NCI-H345 treated with DMSO at 0.1 percent for 48 hours (cell line): ENCODE measurements around the gene TJAP1.

Source experiments
- DNase-seq: peaks from one replicate; lab custom pipeline; 2025; ENCODE audit not compliant: unreplicated experiment; lab: John Stamatoyannopoulos, UW

The TJAP1 gene, protein sequence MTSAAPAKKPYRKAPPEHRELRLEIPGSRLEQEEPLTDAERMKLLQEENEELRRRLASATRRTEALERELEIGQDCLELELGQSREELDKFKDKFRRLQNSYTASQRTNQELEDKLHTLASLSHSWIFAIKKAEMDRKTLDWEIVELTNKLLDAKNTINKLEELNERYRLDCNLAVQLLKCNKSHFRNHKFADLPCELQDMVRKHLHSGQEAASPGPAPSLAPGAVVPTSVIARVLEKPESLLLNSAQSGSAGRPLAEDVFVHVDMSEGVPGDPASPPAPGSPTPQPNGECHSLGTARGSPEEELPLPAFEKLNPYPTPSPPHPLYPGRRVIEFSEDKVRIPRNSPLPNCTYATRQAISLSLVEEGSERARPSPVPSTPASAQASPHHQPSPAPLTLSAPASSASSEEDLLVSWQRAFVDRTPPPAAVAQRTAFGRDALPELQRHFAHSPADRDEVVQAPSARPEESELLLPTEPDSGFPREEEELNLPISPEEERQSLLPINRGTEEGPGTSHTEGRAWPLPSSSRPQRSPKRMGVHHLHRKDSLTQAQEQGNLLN

DNA sequence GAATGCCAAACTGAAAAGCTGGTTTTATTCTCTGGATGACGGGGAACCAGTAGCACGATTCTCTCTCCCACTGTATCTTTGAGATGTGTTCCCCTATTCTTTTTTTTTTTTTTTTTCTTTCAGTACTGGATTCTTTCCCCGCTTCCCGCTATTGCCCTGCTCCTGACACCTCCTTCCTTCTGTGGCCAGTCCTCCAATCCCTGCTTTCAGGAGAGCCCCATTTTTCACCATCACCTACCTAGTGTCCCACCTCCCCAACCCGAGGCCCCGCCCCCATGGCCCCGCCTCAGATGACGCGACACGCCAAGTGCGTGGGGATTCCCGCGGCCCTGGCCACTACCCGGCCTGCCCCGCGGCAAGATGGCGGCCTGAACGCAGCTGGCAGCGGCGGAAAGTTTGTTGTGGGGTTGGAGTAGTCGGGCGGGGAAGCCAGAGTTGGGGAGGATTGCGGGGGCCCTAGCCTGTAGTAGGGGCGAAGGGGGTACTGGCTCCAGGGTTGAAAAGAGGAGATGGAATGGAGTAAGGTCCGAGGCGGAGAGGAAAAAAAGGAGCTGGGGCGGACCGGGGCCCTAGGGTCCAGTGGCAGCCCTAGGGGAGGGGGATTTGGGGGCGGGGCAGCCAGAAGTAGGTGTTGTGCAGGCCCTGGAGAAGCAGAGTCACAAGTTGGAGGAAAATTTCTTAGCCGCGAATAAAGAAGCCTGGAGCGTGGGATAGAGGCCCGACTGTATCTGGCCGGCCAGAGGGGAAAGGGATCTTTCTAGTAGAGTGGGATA is at the start of gene TJAP1:
TSS of gene TJAP1 (plus strand) at position 336 of the 773 bp plus-strand sequence. CDS start 21,432 bp downstream, outside the sequence.
- DNase-seq, result peak; percentile 66

DNA sequence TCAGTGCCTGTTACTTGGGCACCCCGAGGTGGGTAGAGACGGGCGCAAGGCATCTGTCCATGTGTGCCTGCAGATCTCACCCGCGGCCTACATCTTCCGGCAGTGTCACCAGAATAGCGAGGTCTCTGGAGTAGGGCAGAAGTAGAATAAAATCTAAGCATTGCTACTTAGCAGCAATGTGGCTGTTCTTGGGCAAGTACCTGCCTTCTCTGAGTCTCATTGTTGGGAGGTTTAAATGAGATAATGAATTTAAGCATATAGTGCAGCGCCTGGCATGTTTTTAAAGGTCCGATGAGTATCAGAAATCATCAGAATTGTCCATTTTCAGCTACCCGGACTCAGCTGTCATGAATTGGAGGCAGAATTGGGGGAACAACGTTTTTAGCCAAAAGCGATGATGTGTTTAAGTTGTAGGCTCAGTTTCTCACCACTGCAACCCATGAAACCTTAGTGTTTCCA is 49.2 kb upstream of the TJAP1 start:
- no peak for DNase-seq

DNA sequence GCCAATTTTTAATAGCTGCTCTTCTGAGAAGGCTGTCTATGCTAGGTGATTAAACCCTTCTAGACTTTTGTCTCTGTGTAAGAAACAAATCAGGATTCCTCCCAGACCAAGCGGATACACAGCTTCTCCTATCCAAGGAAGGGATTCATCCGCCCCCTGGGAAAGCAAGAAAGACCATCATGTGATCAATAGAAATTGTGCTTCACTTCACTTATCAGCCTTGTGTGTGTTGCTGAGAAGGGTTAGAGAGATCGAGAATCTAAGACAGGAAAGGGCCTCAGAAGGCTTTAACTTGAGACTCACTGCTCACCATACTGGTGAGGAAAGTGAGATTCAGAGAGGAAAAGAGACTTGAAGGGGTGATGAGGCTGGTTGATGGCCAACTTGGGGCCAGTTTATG is 48.5 kb upstream of the TJAP1 start:
- DNase-seq, result no peak

DNA sequence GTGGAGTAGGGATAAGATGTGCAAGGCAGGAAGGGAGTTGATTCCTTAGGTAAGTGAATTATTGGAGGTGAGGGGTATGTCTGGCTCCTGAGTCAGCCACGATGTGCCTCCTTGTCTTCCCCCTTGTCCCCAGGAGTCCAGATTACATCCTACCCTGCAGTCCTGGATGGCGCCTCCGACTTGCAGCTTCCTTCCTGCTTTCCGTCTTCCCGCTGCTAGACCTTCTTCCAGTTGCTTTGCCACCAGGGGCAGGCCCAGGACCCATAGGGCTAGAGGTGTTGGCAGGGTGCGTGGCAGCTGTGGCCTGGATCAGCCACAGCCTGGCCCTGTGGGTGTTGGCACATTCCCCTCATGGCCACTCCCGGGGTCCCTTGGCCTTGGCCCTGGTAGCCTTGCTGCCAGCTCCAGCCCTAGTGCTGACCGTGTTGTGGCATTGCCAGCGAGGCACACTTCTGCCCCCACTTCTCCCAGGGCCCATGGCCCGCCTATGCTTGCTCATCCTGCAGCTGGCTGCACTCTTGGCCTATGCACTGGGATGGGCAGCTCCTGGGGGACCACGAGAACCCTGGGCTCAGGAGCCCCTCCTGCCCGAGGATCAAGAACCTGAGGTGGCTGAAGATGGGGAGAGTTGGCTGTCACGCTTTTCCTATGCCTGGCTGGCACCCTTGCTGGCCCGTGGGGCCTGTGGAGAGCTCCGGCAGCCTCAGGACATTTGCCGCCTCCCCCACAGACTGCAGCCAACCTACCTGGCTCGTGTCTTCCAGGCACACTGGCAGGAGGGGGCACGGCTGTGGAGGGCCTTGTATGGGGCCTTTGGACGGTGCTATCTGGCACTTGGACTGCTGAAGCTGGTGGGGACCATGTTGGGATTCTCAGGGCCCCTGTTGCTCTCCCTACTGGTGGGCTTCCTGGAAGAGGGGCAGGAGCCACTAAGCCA is 45.1 kb upstream of the TJAP1 start:
- no peak for DNase-seq

DNA sequence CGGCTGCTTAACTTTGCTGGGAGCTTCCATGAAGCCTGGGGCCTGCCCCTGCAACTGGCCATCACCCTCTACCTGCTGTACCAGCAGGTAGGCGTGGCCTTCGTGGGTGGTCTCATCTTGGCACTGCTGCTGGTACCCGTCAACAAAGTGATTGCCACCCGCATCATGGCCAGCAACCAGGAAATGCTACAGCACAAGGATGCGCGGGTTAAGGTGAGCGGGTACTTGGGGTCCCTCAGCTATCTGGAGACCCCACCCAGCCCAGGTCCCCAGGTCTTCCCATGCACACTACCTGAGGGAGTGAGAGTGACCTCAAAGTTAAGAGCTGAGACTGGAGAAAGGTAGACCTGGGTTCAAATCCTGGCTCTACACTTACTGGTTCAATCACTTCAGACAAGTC is 44.2 kb upstream of the TJAP1 start:
- no peak for DNase-seq

DNA sequence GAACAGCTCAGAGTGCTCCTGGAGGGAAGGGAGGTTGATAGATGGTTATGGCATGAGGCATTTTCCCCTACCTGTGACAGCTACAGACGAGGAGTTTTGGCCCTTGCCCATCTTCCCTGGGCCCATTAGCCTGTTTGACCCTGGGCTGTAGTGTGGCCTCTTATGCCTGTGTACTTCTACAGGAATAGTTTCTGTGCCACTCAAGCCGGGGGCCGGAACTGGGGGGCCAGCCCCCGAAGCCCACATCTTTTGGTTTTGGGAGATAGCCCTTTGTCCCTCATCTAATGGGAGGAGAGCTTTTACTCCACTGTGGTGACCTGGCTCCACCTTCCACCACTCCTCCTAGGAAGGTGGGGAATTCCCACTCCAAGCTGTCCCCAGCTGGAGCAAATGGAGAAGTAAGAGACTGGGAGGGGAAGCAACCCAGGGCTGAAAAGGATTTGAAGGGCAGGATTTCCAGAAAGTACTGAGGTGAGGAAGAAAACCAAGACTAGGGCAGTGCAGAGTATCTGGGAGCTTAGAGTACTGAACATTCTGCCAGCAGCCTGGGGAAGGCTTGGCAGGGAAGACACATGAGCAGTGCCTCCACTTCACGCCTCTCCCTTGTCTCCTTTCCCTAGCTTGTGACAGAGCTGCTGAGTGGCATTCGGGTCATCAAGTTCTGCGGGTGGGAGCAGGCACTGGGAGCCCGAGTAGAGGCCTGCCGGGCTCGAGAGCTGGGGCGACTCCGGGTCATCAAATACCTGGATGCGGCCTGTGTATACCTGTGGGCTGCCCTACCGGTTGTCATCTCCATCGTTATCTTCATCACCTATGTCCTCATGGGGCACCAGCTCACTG is 43.1 kb upstream of the TJAP1 start:
- DNase-seq, result no peak

DNA sequence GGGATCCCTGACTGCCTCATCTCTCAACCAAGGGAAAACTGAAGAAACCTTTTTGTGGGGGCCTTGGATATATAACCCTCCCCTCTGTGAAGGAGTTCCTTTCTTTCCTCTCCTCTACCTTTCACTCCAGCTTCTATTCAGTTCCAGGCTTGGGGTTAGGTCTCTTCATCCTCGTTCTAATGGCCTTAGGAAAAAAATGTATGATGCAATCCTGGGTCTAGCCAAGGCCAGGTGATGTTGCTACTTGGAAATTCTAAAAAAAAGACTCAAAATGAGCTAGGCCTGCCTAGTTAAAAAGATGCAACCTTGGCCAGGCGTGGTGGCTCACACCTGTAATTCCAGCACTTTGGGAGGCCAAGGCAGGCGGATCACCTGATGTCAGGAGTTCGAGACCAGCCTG is 42.4 kb upstream of the TJAP1 start:
- no peak for DNase-seq

DNA sequence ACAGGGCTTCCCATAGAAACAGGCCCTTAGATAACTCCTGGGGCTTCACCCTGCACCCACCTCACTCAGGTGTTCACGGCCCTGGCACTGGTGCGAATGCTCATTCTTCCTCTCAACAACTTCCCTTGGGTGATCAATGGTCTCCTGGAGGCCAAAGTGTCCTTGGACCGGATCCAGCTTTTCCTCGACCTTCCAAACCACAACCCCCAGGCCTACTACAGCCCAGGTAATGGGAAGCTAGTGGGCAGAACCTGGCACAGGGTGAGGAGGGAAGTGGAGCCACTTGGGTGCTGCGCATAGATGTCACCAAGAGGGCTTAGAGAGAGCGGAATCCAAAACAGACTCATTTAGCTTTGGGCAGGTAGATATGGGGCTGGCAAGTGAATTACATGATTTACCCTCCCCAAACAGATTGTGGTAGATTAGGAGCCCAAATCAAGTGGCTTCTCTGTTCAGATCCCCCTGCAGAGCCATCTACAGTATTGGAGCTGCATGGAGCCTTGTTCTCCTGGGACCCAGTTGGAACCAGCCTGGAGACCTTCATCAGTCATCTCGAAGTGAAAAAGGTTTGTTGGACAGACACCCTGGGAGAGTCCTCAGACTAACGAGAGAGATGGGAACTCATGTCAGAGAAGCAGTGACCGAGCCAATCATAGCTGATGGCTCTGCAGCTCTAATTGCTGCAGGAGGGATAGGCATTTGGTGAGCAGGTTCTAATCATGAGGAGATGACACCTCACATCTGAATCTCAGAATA is 41.5 kb upstream of the TJAP1 start:
- DNase-seq, result no peak

DNA sequence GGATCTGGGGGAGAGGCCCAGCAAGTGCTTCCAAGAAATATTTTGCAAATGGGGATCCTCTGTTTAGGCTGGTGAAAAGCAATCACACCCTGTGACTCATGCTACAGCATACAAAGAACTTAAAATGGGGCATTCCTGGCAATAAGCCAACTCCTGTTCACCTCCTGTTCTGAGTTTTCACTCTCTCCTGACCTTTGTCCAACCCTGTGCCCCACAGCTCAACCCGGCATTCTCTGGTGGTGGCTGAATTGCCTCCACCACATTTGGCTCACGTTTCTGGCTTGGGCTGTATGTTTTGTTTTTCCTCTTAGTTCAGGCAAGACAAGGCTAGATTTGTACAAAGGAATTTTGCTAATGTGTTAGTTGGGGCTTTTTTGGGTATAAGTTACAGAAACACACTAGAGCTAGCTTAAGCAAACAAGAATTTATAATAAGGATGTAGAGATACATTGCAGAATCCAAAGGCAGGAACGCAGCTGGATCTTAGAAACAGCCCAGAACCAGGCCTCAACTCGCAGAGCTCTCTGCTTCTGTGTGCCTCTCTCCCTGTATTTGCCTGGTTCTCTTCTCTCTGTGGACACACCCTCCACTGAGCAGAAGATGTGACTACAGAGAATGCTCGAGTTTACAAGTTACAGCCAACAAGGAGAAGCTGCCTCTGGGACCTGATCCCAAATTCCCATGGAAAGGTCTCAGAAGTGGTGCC is 40.6 kb upstream of the TJAP1 start:
- no peak for DNase-seq

DNA sequence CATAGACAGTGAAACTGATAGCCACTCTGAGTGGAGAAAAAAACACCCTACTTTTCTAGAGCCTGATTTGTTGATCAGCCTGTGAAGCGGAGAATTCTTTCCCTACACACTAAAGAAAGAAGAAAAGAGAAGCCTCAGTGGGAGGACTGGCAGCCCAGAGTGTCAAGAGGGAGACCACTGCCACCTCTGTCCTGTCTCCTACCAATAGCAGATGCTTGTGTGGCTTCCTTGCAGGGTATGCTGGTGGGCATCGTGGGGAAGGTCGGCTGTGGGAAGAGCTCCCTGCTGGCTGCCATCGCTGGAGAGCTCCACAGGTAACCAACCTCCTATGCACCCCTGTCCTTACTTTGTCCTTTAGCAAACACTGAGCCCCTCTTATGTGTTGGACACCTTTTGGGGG is 39.7 kb upstream of the TJAP1 start:
- no peak for DNase-seq

DNA sequence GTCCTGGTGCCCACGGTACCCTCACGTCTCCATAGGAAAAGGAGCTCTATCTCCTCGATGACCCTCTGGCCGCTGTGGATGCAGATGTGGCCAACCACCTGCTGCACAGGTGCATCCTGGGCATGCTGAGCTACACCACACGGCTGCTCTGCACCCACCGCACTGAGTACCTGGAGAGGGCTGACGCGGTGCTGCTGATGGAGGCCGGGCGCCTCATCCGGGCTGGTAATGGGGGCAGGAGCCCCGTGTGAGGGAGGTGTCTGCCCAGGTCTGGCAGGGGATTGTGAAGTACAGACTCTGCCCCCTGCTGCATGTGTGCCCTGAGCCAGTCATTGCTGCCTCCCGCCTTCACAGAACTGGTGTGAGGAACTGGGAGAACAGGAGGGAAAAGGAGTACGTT is 34.4 kb upstream of the TJAP1 start:
- DNase-seq, result no peak

DNA sequence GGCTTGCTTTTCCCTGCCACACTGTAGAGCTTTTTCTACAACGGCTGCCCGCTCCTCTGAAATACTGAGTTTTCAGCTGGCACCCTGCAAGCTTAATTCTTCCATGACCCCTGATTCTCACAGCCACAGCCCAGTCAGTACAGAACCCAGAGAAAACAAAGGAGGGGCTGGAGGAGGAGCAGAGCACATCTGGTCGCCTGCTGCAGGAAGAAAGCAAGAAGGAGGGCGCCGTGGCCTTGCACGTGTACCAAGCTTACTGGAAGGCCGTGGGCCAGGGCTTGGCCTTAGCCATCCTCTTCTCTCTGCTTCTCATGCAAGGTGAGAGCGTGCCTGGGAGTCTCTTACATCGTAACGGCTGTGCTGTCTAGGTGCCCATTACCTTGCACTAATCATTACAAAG is 33.3 kb upstream of the TJAP1 start:
- no peak for DNase-seq

DNA sequence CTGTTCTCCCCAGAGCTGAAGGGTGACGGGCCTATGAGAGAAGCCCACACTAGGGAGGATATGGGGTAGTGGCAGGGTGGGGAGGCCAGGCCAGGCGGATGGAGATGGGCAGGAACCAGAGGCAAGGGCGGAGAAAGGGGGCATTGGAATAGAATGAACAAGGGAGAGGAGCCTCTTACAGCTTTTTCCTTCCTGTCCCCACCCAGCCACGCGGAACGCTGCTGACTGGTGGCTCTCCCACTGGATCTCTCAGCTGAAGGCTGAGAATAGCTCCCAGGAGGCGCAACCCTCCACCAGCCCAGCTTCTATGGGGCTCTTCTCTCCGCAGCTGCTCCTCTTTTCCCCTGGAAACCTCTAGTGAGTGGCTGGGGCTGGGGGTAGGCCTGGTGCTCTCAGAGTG is 32.8 kb upstream of the TJAP1 start:
- DNase-seq, result no peak

DNA sequence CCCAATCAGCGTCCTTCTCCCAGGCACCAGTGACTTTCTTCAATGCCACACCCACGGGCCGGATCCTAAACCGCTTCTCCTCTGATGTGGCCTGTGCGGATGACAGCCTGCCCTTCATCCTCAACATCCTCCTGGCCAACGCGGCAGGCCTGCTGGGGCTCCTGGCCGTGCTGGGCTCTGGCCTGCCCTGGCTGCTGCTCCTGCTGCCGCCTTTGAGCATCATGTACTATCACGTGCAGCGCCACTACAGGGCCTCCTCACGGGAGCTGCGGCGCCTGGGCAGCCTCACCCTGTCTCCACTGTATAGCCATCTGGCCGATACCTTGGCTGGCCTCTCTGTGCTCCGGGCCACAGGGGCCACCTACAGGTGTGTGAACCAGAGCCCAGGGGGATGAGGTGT is 31.8 kb upstream of the TJAP1 start:
- DNase-seq, result no peak

DNA sequence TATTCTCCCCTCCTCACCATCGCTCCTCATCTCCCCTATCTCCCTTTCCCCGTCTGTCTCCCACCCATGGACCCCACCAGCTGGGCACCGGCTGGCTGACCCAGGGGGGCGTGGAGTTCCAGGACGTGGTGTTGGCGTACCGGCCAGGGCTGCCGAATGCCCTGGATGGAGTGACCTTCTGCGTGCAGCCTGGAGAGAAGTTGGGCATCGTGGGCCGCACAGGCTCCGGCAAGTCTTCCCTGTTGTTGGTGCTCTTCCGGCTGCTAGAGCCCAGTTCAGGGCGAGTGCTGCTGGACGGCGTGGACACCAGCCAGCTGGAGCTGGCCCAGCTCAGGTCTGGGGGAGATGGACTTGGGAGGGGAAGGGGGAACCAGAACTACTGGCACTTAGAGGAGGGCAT is 29.8 kb upstream of the TJAP1 start:
- no peak for DNase-seq

DNA sequence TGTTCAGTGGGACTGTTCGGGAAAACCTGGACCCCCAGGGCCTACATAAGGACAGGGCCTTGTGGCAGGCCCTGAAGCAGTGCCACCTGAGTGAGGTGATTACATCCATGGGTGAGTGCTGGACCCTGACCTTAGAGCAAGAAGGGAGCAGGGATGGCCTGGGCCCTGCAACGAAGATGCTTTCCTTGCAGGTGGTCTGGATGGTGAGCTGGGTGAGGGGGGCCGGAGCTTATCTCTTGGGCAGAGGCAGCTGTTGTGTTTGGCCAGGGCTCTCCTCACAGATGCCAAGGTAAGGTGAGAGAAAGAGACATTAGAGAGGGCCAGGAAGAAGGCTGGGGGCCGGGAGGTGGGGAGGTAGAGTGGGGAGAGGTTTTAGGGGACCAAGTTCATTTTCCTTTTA is 28.5 kb upstream of the TJAP1 start:
- DNase-seq, result no peak

DNA sequence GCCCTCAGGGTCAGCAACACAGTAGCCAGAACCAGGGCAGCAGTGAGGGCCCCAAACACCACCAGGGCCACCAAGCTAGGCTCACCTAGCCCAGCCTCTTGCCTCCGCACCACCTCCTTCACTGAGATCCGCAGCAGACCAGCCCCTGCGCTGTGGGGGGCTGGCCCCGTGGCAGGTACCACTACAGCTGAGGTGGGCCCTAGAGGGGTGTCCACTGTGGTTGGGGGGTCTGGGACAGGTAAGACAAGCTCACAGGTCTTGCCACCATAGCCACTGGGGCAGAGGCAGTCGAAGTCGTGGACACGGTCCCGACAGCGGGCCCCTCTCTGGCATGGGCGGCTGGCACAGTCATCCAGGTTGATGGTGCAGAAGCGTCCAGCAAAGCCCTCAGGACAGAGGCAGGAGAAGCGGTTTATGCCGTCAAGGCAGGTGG is 26.7 kb upstream of the TJAP1 start:
- DNase-seq, result no peak

DNA sequence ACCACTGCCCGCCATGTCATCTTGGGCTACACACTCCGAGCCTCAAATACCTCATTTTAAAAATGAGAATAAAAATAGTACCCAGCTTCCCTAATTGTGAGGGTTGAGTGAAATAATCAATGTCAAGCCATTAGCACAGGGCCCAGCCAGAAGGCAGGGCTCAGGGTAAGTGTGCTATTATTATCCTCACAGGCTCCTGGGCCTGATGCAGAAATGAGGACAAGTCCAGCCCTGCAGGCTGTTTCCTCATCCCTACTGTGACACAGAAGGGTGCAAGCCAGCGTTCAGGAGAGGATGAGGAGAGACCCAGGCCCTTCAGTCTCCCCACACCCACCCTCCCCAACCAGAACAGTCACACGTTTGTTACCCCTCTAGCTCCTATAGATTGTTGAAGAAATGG is 26.0 kb upstream of the TJAP1 start:
- DNase-seq, result no peak

DNA sequence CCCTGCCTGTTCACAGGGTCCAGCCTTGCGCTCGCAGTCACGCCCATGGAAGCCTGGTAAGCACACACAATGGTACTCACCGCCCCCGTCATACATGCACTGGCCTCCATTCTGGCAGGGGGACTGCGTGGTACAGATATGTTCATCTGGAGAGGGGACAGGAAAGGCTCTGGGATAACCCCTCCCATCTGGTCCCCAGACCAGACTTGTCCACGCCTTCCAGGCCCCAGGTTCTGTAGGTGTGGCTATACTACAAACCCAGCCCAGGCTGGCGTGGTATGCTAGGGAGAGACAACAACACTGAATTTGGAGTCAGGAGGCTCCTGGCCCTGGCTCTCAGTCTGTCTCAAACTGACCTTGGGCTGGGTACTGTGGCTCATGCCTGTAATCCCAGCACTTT is 25.4 kb upstream of the TJAP1 start:
- no peak for DNase-seq
